ENCODE measurements around the gene ZNF578. TPM values are rescaled to one million over a fixed set of nuclear protein-coding genes. Genes with fewer than 3 reads are reported as not detected.
"Not testable (repeated sequence)": the region's sequence is repeated elsewhere in the genome, so short reads cannot be mapped to it uniquely, and the experiment has no call there.

The ZNF578 gene
- total and polyA plus RNA-seq, 10 of the 15 experiments (the other 5 are each of a cell fraction or from before 2014, with no cell fraction given): 0.10 to 0.43 (median 0.16) TPM; not detected in 4

DNA sequence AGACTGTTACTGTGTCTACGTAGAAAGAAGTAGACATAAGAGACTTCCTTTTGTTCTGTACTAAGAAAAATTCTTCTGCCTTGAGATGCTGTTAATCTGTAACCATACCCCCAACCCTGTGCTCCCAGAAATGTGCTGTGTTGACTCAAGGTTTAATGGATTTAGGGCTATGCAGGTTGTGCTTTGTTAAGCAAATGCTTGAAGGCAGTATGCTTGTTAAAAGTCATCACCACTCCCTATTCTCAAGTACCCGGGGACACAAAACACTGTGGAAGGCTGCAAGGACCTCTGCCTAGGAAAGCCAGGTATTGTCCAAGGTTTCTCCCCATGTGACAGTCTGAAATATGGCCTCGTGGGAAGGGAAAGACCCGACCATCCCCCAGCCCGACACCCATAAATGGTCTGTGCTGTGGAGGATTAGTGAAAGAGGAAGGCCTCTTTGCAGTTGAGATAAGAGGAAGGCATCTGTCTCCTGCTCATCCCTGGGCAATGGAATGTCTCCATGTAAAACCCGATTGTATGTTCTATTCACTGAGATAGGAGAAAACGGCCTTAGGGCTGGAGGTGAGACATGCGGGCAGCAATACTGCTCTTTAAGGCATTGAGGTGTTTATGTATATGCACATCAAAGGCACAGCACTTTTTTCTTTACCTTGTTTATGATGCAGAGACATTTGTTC lies 32.3 kb downstream of the ZNF578 start:
- not testable (repeated sequence) for ATAC-seq
- WGBS (ENCODE audit: insufficient coverage, insufficient replicate concordance, low lambda C conversion rate, missing lambda C conversion rate): 21% methylated on average over 8 of the region's 8 CpGs

DNA sequence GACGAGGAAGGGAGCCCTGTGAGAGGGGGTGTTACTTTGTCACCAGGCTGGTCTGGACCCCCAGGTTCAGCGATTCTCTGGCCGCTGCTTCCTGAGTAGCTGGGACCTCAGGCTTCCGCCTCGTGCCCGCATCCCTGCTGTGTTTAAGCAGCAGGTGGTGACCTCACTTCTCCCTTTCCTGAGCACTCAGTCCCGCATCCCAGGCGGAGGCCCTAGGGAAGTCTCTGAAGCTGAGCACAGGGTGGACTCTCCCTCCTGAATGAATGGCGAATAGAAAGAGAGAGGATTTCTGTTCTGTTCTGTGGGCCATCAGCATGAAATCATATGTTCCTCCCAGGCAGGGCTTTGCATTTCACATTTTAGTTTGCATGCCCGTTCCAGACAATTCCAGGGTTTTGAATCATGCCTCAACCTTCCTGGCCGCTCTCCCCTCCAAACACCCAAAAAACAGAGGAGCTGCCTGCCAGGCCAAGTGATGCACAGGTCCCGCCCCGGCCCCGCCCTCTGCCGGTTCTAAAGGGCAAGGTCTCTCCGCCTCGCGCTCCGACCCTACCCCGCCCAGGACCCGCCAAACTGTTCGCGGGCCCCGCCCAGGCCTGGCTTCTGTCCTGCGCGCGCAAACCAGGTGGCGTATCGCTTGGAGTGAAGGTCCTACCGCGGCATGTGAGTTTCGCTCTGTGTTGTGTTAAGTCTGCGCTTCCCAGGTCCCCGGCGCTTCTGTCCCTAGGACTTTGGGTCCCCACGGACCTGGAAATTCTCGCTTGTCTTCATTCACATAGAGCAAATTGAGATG lies 39.0 kb downstream of the ZNF578 start:
- in situ Hi-C loops (cut with MboI): no loop called here
- Histone ChIP-seq H3K36me3 (ENCODE audit: control insufficient read depth in 2 of 2, insufficient read depth in 2 of 2, low read length in 1 of 2) (no peaks in the 10 kb centered on the region), H3K9me3 (replicated peaks; ENCODE audit: control insufficient read depth, insufficient read depth, low read length) (no peaks in the 10 kb centered on the region; the same call in 2 of the 3 replicates), H3K4me1 (ENCODE audit: control insufficient read depth, insufficient read depth, low read length) (no peaks in the 10 kb centered on the region), H4K20me1 (ENCODE audit: control insufficient read depth, insufficient read depth) (no peaks in the 10 kb centered on the region), H3K4me2 (ENCODE audit: control insufficient read depth, insufficient read depth) (no peak overlapping the region), H3K27me3 (replicated peaks in 1 of 2; ENCODE audit: control insufficient read depth in 2 of 2, insufficient read depth in 2 of 2, low read length in 1 of 2) (no peaks in the 10 kb centered on the region), H3K79me2 (ENCODE audit: control insufficient read depth, insufficient read depth, low read length) (no peaks in the 10 kb centered on the region), H3K4me3 (no peak overlapping the region), H2AFZ (ENCODE audit: control insufficient read depth, low read depth, low read length) (no peak overlapping the region), H3K27ac (ENCODE audit: control insufficient read depth, insufficient read depth) (no peak overlapping the region), H3K9ac (ENCODE audit: control insufficient read depth, insufficient read depth, low read length) (no peak overlapping the region)
- no peak for ATAC-seq
- DNase-seq (ENCODE audit: low read depth, low spot score): no peak
- ChIA-PET RAD21 (ENCODE audit: unreplicated experiment) (no interaction called here), SMC1A (ENCODE audit: uncharacterized antibody, unreplicated experiment) (no interaction called here), CTCF (no interaction called here), POLR2A (no interaction called here)
- 52% methylated on average over 34 of the region's 37 CpGs for WGBS (ENCODE audit: insufficient coverage, insufficient replicate concordance, low lambda C conversion rate, missing lambda C conversion rate)
- no peak for FAIRE-seq
- no TSS peak for BruUV-seq (replicated peaks)
- intact Hi-C loops (cut with micrococcal nuclease; ENCODE audit: unreplicated experiment): no loop called here
- TF ChIP-seq LARP7 (IDR thresholded peaks at IDR 0.05): no peak
- no peak for TF ChIP-seq NFXL1 (IDR thresholded peaks at IDR 0.05; ENCODE audit: borderline replicate concordance)
- TF ChIP-seq, protein P1, sequence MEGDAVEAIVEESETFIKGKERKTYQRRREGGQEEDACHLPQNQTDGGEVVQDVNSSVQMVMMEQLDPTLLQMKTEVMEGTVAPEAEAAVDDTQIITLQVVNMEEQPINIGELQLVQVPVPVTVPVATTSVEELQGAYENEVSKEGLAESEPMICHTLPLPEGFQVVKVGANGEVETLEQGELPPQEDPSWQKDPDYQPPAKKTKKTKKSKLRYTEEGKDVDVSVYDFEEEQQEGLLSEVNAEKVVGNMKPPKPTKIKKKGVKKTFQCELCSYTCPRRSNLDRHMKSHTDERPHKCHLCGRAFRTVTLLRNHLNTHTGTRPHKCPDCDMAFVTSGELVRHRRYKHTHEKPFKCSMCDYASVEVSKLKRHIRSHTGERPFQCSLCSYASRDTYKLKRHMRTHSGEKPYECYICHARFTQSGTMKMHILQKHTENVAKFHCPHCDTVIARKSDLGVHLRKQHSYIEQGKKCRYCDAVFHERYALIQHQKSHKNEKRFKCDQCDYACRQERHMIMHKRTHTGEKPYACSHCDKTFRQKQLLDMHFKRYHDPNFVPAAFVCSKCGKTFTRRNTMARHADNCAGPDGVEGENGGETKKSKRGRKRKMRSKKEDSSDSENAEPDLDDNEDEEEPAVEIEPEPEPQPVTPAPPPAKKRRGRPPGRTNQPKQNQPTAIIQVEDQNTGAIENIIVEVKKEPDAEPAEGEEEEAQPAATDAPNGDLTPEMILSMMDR (IDR thresholded peaks at IDR 0.05 in 2 of 3, conservative IDR thresholded peaks at IDR 0.05 in 1 of 3; ENCODE audit: control insufficient read depth in 2 of 3, extremely low read depth in 1 of 3, insufficient read depth in 1 of 3, low read depth in 3 of 3, low read length in 3 of 3): no peak
- TF ChIP-seq, protein P2, sequence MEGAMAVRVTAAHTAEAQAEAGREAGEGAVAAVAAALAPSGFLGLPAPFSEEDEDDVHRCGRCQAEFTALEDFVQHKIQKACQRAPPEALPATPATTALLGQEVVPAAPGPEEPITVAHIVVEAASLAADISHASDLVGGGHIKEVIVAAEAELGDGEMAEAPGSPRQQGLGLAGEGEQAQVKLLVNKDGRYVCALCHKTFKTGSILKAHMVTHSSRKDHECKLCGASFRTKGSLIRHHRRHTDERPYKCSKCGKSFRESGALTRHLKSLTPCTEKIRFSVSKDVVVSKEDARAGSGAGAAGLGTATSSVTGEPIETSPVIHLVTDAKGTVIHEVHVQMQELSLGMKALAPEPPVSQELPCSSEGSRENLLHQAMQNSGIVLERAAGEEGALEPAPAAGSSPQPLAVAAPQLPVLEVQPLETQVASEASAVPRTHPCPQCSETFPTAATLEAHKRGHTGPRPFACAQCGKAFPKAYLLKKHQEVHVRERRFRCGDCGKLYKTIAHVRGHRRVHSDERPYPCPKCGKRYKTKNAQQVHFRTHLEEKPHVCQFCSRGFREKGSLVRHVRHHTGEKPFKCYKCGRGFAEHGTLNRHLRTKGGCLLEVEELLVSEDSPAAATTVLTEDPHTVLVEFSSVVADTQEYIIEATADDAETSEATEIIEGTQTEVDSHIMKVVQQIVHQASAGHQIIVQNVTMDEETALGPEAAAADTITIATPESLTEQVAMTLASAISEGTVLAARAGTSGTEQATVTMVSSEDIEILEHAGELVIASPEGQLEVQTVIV (IDR thresholded peaks at IDR 0.05; ENCODE audit: borderline replicate concordance, partially characterized antibody): no peak
- TF ChIP-seq ESRRA (IDR thresholded peaks at IDR 0.05; ENCODE audit: low read length): no peak
- no peak for TF ChIP-seq BACH1 (IDR thresholded peaks at IDR 0.05; ENCODE audit: borderline replicate concordance)
- TF ChIP-seq GABPA (IDR thresholded peaks at IDR 0.05; ENCODE audit: low read depth): no peak

More for the DNA sequence above, 32.3 kb downstream of the ZNF578 start:
- FAIRE-seq; H3K36me3 ChIP-seq (ENCODE audit: control insufficient read depth in 2 of 2, insufficient read depth in 2 of 2, low read length in 1 of 2); CTCF ChIA-PET; H4K20me1 ChIP-seq (ENCODE audit: control insufficient read depth, insufficient read depth); intact Hi-C loops (cut with micrococcal nuclease; ENCODE audit: unreplicated experiment); H3K27me3 ChIP-seq (replicated peaks in 1 of 2; ENCODE audit: control insufficient read depth in 2 of 2, insufficient read depth in 2 of 2, low read length in 1 of 2); in situ Hi-C loops (cut with MboI); H3K4me3 ChIP-seq; H3K79me2 ChIP-seq (ENCODE audit: control insufficient read depth, insufficient read depth, low read length); H3K9me3 ChIP-seq (replicated peaks; ENCODE audit: control insufficient read depth, insufficient read depth, low read length); H3K4me1 ChIP-seq (ENCODE audit: control insufficient read depth, insufficient read depth, low read length); H3K4me2 ChIP-seq (ENCODE audit: control insufficient read depth, insufficient read depth); H3K9ac ChIP-seq (ENCODE audit: control insufficient read depth, insufficient read depth, low read length); H2AFZ ChIP-seq (ENCODE audit: control insufficient read depth, low read depth, low read length); DNase-seq (ENCODE audit: low read depth, low spot score); BruUV-seq (replicated peaks); POLR2A ChIA-PET; SMC1A ChIA-PET (ENCODE audit: uncharacterized antibody, unreplicated experiment); RAD21 ChIA-PET (ENCODE audit: unreplicated experiment); H3K27ac ChIP-seq (ENCODE audit: control insufficient read depth, insufficient read depth): not testable (repeated sequence)
